Uterus (tissue), 4 donors: ENCODE results near the gene ZC3H14. TPM values are rescaled to one million over a fixed set of nuclear protein-coding genes. Genes with fewer than 3 reads are reported as not detected.

ENCODE experiments used
- DNase-seq, 2 donors: peaks; one replicate each; pipeline ENCODE4 v3.0.0-alpha.2; 2019 to 2020
- H3K27ac ChIP-seq, 2 donors: fragments of 200-600 bp; sonication (generic); 1 replicate in 1 of 2; 2 replicates in 1 of 2; pipeline ENCODE4 v1.5.1; 2016 to 2018
- H3K27me3 ChIP-seq, 2 donors: fragments of 200-600 bp; sonication (generic); one replicate each; pipeline ENCODE4 v1.5.1; 2018 to 2019; ENCODE audit warnings: control low read depth in 1 of 2
- H3K36me3 ChIP-seq, 2 donors: fragments of 200-600 bp; sonication (generic); one replicate each; pipeline ENCODE4 v1.5.1; 2019; ENCODE audit warnings: control low read depth in 1 of 2
- H3K4me1 ChIP-seq, 2 donors: fragments of 200-600 bp; sonication (generic); one replicate each; pipeline ENCODE4 v1.5.1; 2018 to 2019; ENCODE audit warnings: control low read depth in 1 of 2
- H3K4me3 ChIP-seq, 2 donors: fragments of 200-600 bp; sonication (generic); 1 replicate in 1 of 2; 2 replicates in 1 of 2; pipeline ENCODE4 v1.5.1; 2018 to 2019; ENCODE audit warnings: mild to moderate bottlenecking in 1 of 2
- H3K9me3 ChIP-seq, 2 donors: fragments of 200-600 bp; sonication (generic); one replicate each; pipeline ENCODE4 v1.5.1; 2019; ENCODE audit warnings: control low read depth in 1 of 2
- POLR2A ChIP-seq, 2 donors: fragments of 450-650 bp; IDR thresholded peaks; one replicate each; pipeline ENCODE4 v1.6.1; 2016; ENCODE audit warnings: antibody characterized with exemption in 2 of 2, mild to moderate bottlenecking in 1 of 2, moderate library complexity in 1 of 2
- intact Hi-C: fragments of 100-400 bp; cut with DNase I; formaldehyde crosslinking; loops from one replicate; pipeline ENCODE4 v1.15.1; 2023; ENCODE audit warnings: low total_unique reads
- total RNA-seq, 4 donors: library from RNA; depleted of rRNA in 3 of 4; stranded (reverse); fragments of >200 nt in 3 of 4; gene quantifications; one replicate each; pipeline versions ENCODE4 v1.1.0 to v1.2.4, GENCODE V29; 2014 to 2023
- TF ChIP-seq, protein P1 (sequence below), 4 experiments: fragments of 200-600 bp in 2 of 4; fragments of 450-650 bp in 2 of 4; sonication (generic) in 2 of 4; IDR thresholded peaks; one replicate each; pipeline ENCODE4 v1.5.1; 2016 to 2019; ENCODE audit warnings: antibody characterized with exemption in 4 of 4, mild to moderate bottlenecking in 2 of 4, moderate library complexity in 1 of 4
- donor health status: DM: yes; HTN: yes; CAD: no.

Gene ZC3H14
- total RNA-seq, 4 donors from 2014 or later = 40.9 to 96.2 (median 69.7) TPM

DNA sequence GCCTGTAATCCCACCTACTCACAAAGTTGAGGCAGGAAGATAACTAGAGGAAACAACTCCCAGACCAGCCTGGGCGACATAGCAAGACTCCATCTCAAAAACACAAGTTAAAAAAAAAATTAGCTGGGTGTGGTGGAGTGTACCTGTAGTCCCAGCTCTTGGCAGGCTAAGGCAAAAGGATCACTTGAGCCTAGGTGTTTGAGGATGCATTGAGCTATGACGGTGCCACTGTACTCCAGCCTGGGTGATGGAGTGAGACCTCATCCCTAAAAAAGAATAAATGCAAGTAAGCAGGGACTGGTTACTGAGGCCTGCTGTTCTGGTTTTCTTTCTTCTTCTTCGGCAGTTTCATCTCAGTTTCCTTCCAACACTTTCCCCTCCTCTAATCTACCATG, 15.5 kb upstream of the ZC3H14 start:
- no peak for DNase-seq
- no peak for TF ChIP-seq POLR2A (IDR thresholded peaks at IDR 0.05)
- TF ChIP-seq, protein P1, sequence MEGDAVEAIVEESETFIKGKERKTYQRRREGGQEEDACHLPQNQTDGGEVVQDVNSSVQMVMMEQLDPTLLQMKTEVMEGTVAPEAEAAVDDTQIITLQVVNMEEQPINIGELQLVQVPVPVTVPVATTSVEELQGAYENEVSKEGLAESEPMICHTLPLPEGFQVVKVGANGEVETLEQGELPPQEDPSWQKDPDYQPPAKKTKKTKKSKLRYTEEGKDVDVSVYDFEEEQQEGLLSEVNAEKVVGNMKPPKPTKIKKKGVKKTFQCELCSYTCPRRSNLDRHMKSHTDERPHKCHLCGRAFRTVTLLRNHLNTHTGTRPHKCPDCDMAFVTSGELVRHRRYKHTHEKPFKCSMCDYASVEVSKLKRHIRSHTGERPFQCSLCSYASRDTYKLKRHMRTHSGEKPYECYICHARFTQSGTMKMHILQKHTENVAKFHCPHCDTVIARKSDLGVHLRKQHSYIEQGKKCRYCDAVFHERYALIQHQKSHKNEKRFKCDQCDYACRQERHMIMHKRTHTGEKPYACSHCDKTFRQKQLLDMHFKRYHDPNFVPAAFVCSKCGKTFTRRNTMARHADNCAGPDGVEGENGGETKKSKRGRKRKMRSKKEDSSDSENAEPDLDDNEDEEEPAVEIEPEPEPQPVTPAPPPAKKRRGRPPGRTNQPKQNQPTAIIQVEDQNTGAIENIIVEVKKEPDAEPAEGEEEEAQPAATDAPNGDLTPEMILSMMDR (IDR thresholded peaks at IDR 0.05) = no peak
- H3K27ac ChIP-seq = no peak overlapping the region
- H3K27me3 ChIP-seq = no peaks in the 10 kb centered on the region
- H3K9me3 ChIP-seq = no peaks in the 10 kb centered on the region
- no peak overlapping the region for H3K4me3 ChIP-seq
- peaks cover 0 to 2% of the 10 kb centered on the region in 2 donors for H3K4me1 ChIP-seq
- H3K36me3 ChIP-seq = no peaks in the 10 kb centered on the region
- intact Hi-C loops = no loop called here

DNA sequence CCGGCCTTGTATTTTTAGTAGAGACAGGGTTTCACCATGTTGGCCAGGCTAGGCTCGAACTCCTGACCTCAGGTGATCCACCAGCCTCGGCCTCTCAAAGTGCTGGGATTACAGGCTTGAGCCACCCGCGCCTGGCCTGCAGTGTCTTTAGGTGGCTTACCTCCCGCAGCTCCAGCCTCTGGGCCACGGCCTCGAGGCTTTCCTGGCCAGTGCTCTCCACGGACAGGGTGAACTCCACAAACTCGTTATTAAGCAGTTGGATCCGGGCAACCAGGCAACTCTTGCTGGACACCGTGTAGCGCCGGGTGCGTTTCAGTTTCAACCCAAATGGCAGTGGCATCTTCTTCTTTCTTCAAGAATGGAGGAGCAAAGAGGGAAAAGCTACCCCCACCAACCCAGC, 12.8 kb upstream of the ZC3H14 start:
- no peak for TF ChIP-seq POLR2A (IDR thresholded peaks at IDR 0.05)
- TF ChIP-seq, protein P1 (IDR thresholded peaks at IDR 0.05) = no peak
- Histone ChIP-seq H3K27me3 (no peaks in the 10 kb centered on the region), H3K4me1 (peaks cover 0 to 16% of the 10 kb centered on the region in 2 donors), H3K36me3 (no peaks in the 10 kb centered on the region), H3K27ac (no peak overlapping the region), H3K9me3 (no peaks in the 10 kb centered on the region), H3K4me3 (no peak overlapping the region)
- no peak for DNase-seq
- intact Hi-C loops = no loop called here

DNA sequence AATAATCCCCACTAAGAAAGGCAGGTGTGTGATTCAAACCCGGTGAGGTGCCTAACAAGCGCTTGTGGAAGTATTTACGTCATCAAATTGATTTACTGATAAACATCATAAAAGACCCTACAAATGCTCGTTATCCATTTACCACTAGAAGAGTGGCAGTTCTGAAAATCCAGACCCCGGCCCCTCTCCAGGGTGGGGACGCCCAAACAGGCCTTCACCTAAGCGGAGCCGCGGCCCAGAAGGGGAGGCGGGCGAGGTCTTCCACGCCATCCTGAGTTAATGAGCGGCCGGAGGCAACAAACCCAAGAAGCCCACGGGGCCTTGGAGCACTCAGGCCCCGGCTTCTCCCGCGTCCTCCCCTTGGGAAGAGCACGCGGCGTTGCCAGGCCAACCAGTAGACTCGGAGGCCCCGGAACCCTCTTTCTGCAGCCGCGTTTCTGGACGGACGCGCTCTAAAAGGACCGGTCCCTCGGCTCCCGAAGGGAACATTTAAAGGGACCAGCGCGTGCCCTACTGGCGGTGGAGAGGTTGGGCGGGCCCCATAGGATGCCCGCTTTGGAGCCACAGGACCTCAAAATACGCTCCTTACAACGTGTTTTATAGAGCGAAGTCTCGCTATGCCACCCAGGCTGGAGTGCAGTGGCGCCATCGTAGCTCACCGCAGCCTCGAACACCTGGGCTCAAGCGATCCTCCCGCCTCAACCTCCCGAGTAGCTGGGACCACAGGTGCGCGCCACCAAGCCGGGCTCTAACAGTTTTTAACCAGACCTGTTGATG, 11.6 kb upstream of the ZC3H14 start:
- TF ChIP-seq, protein P1 (IDR thresholded peaks at IDR 0.05) = peak; percentile 32 to 54 (median 42)
- TF ChIP-seq POLR2A (IDR thresholded peaks at IDR 0.05) = peak in 1 of 2 donors; percentile 55
- Histone ChIP-seq H3K4me3 (peak overlapping the region; percentile 59 to 83), H3K27ac (peak overlapping the region; percentile 67 to 80), H3K36me3 (no peaks in the 10 kb centered on the region), H3K4me1 (peaks cover 0 to 16% of the 10 kb centered on the region in 2 donors), H3K27me3 (no peaks in the 10 kb centered on the region), H3K9me3 (no peaks in the 10 kb centered on the region)
- peak; percentile 73 to 83 for DNase-seq
- intact Hi-C loops = no loop called here

DNA sequence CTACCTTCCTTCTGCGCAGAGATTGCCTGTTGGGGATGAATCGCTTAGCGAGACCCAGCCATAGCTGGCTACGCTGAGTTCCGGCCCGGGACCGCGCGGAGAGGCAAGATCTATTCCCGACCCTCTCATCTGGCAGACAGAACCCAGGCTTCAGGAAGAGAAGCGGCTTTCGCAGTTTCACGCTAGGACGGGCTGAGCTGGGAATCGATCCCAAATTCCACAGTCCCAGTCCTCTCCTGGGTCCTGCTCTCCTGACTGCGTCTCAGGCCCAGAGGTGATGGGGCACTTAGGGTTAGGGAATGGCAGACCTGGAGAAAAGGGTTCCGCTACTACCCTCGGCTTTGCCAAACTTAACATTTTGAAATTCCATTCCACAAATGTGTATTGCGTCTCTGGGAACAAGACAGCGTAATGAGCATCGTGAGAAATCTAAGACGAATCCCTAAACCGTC, 10.8 kb upstream of the ZC3H14 start:
- peak in 1 of 2 donors; percentile 27 for DNase-seq
- Histone ChIP-seq H3K4me3 (peak overlapping the region; percentile 59 to 83), H3K27ac (peak overlapping the region; percentile 67 to 80), H3K4me1 (peaks cover 0 to 16% of the 10 kb centered on the region in 2 donors), H3K36me3 (no peaks in the 10 kb centered on the region), H3K9me3 (no peaks in the 10 kb centered on the region), H3K27me3 (no peaks in the 10 kb centered on the region)
- TF ChIP-seq, protein P1 (IDR thresholded peaks at IDR 0.05) = no peak
- TF ChIP-seq POLR2A (IDR thresholded peaks at IDR 0.05) = no peak
- intact Hi-C loops = no loop called here

DNA sequence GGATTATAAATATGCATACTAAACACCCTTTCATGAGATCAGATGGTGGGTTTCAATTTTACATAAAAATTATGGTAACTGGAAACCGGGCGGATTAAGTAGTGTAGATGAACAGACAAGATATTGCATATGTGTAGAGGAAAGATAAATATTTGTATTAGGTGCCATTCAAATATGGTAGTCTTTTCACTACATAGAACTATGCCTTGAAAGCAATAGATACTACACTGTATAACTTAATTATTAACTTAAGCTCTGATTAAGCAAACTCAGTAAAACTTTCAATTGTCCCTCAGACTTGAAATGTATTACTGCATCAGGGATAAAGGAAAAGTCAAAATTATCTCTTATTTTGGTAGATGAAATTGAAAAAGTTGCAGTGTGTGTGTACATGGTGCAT, 10.0 kb upstream of the ZC3H14 start:
- Histone ChIP-seq H3K9me3 (no peaks in the 10 kb centered on the region), H3K36me3 (no peaks in the 10 kb centered on the region), H3K4me1 (peaks cover 0 to 16% of the 10 kb centered on the region in 2 donors), H3K27me3 (no peaks in the 10 kb centered on the region), H3K4me3 (peak overlapping the region in 1 of 2 donors; percentile 59), H3K27ac (peak overlapping the region in 1 of 2 donors; percentile 80)
- TF ChIP-seq POLR2A (IDR thresholded peaks at IDR 0.05) = no peak
- TF ChIP-seq, protein P1 (IDR thresholded peaks at IDR 0.05) = no peak
- no peak for DNase-seq
- intact Hi-C loops = no loop called here
